Left renal pelvis (tissue), 4 donors: ENCODE data around the gene MYCBP2. TPM values are rescaled to one million over a fixed set of nuclear protein-coding genes. Genes with fewer than 3 reads are reported as not detected.
A peak's percentile ranks its signal among the peaks of the same experiment; 100 is the strongest.
"Not testable (repeated sequence)": the region's sequence is repeated elsewhere in the genome, so short reads cannot be mapped to it uniquely, and the experiment has no call there.

Source experiments
- DNase-seq, 4 donors: peaks; one replicate each; pipeline ENCODE4 v3.0.0-alpha.2; 2013; ENCODE audit warnings: low read depth in 4 of 4, low spot score in 3 of 4
- polyA plus RNA-seq, 4 donors: library from polyadenylated mRNA; unstranded; fragments of 120-200 nt; gene quantifications; one replicate each; pipeline ENCODE4 v1.2.1, GENCODE V29; 2013; ENCODE audit not compliant: insufficient read length in 4 of 4

Gene MYCBP2
- 10 to 100 TPM; 46.2 to 70.1 (median 60.5) TPM for polyA plus RNA-seq

GRCh38 chr13:77326905-77327604 lies at the start of gene MYCBP2:
Gene MYCBP2, minus strand, starts transcription at chr13:77327094. Its CDS starts 319 bp downstream, at chr13:77326775.
- DNase-seq, result peak; percentile 95 to 99 (median 98)

GRCh38 chr13:77375560-77376108 lies 48.7 kb upstream of the MYCBP2 start:
- no peak for DNase-seq

- DNase-seq, result no peak
These were observed 47.9 kb upstream of the MYCBP2 start for GRCh38 chr13:77374786-77375185.

GRCh38 chr13:77374339-77374738 lies 47.4 kb upstream of the MYCBP2 start:
- no peak for DNase-seq

- DNase-seq, result no peak
These were observed 46.6 kb upstream of the MYCBP2 start for GRCh38 chr13:77373502-77373901.

GRCh38 chr13:77372275-77372674 lies 45.4 kb upstream of the MYCBP2 start:
- DNase-seq, result no peak

- no peak for DNase-seq
These were observed 44.0 kb upstream of the MYCBP2 start for GRCh38 chr13:77370888-77371287.

- no peak for DNase-seq
These were observed 35.3 kb upstream of the MYCBP2 start for GRCh38 chr13:77362166-77362565.

- DNase-seq, result no peak
These were observed 33.3 kb upstream of the MYCBP2 start for GRCh38 chr13:77360032-77360685.

GRCh38 chr13:77359171-77359570 lies 32.3 kb upstream of the MYCBP2 start:
- DNase-seq, result no peak

GRCh38 chr13:77358001-77358400 lies 31.1 kb upstream of the MYCBP2 start:
- no peak for DNase-seq

GRCh38 chr13:77356155-77356554 lies 29.3 kb upstream of the MYCBP2 start:
- no peak for DNase-seq

GRCh38 chr13:77353995-77354394 lies 27.1 kb upstream of the MYCBP2 start:
- DNase-seq, result no peak

GRCh38 chr13:77351315-77351714 lies 24.4 kb upstream of the MYCBP2 start:
- no peak for DNase-seq

- no peak for DNase-seq
These were observed 23.9 kb upstream of the MYCBP2 start for GRCh38 chr13:77350811-77351210.

- no peak for DNase-seq
These were observed 22.5 kb upstream of the MYCBP2 start for GRCh38 chr13:77349365-77349764.

- DNase-seq, result not testable (repeated sequence)
These were observed 20.5 kb upstream of the MYCBP2 start for GRCh38 chr13:77347351-77347750.

GRCh38 chr13:77345150-77345780 lies 18.4 kb upstream of the MYCBP2 start:
- DNase-seq, result peak in 1 of 4 donors; percentile 6

GRCh38 chr13:77343841-77344240 lies 16.9 kb upstream of the MYCBP2 start:
- DNase-seq, result no peak

- no peak for DNase-seq
These were observed 12.5 kb upstream of the MYCBP2 start for GRCh38 chr13:77339408-77339807.

GRCh38 chr13:77338961-77339401 lies 12.1 kb upstream of the MYCBP2 start:
- DNase-seq, result no peak
